Right lobe of liver (tissue), 6 donors: ENCODE results near the gene STPG3. TPM values are rescaled to one million over a fixed set of nuclear protein-coding genes. Genes with fewer than 3 reads are reported as not detected.

Source experiments
- ATAC-seq, 4 donors: fragments of 200-7000 bp; cut with Tn5 transposase; one replicate each; pipeline ENCODE4 v1.9.1; 2020; ENCODE audit warnings: mild to moderate bottlenecking in 4 of 4, moderate library complexity in 4 of 4
- DNase-seq, 3 donors: peaks; one replicate each; pipeline ENCODE4 v3.0.0-alpha.2; 2020
- H3K27ac ChIP-seq, 3 donors: fragments of 200-600 bp; one replicate each; pipeline ENCODE4 v1.8.0; 2022
- H3K27me3 ChIP-seq, 2 donors: fragments of 200-600 bp; one replicate each; pipeline ENCODE4 v1.8.0; 2022
- H3K36me3 ChIP-seq, 4 donors: fragments of 200-600 bp; sonication (generic) in 1 of 4; one replicate each; pipeline versions ENCODE4 v1.5.1 to v1.8.0; 2017 to 2022; ENCODE audit warnings: control low read depth in 1 of 4
- H3K4me1 ChIP-seq, 4 donors: fragments of 200-600 bp; sonication (generic) in 1 of 4; one replicate each; pipeline versions ENCODE4 v1.5.1 to v1.8.0; 2017 to 2022; ENCODE audit warnings: control low read depth in 1 of 4
- H3K4me3 ChIP-seq, 3 donors: fragments of 200-600 bp; one replicate each; pipeline ENCODE4 v1.8.0; 2022
- H3K9me3 ChIP-seq, 4 donors: fragments of 200-600 bp; sonication (generic) in 1 of 4; one replicate each; pipeline versions ENCODE4 v1.5.1 to v1.8.0; 2017 to 2022; ENCODE audit warnings: control low read depth in 1 of 4
- POLR2A ChIP-seq: fragments of 450-650 bp; IDR thresholded peaks from one replicate; pipeline ENCODE4 v1.6.1; 2017; ENCODE audit warnings: antibody characterized with exemption, mild to moderate bottlenecking
- WGBS: methylation state at CpG from one replicate; pipeline ENCODE4 v1.1.6; 2018; ENCODE audit warnings: low coverage, low lambda C conversion rate; ENCODE audit not compliant: insufficient coverage; ENCODE audit errors: missing lambda C conversion rate; 5-methylcytosine and 5-hydroxymethylcytosine counted together
- intact Hi-C, 2 donors: fragments of 100-400 bp; cut with DNase I; formaldehyde crosslinking; loops; one replicate each; pipeline versions ENCODE4 v1.11.2 to v1.14.1; 2022
- total RNA-seq, 6 experiments: library from RNA; depleted of rRNA in 2 of 6; stranded (reverse); fragments of >200 nt in 2 of 6; fragmentation: NEBNext Ultra II Directional in 3 of 6; extraction: Animal tissue kit (Norgen Biotek cat#: 25700) in 3 of 6; gene quantifications; one replicate each; pipeline versions ENCODE4 v1.1.0 to v1.2.4, GENCODE V29; 2016 to 2023
- TF ChIP-seq, protein P1 (sequence below), 4 donors: fragments of 200-600 bp in 3 of 4; fragments of 450-650 bp in 1 of 4; IDR thresholded peaks; one replicate each; pipeline versions ENCODE4 v1.5.1 to v1.8.0; 2016 to 2022; ENCODE audit warnings: antibody characterized with exemption in 4 of 4, mild to moderate bottlenecking in 2 of 4
- donor health status: DM: no; HTN: yes; CAD: no.
- donor health status: DM: no; HTN: no; CAD: no.
- donor health status: DM: no; HTN: no; CAD: no.
- donor health status: DM: no; HTN: yes; CAD: no.
- donor health status: DM: no; HTN: yes; CAD: no.

STPG3 gene
- total RNA-seq, 6 experiments from 2014 or later: not detected

DNA sequence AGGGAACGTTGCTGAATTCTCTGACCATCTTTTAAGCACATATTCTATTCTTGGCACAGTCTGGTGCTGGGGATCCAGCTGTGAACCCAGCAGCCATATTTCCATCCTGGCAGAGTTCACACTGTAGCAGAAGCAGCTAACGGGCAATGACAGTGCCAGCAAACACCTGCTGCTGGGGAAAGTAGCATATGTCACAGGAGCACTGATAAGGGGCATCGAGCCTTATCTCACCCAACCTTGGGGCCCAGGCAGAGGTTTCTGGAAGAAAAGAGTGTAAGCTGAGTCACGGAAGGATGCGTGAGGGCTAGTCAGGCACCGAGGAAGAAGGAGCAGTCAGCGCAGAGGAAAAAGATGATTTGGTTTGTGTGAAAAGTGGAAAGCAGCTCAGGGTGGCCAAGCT lies 44.5 kb upstream of the STPG3 start:
- H3K36me3 ChIP-seq: no peaks in the 10 kb centered on the region
- WGBS: 57% methylated on average over 4 of the region's 7 CpGs
- DNase-seq (no peak), ATAC-seq (no peak)
- intact Hi-C loops: no loop called here
- no peak overlapping the region for H3K27ac ChIP-seq
- no peaks in the 10 kb centered on the region for H3K27me3 ChIP-seq
- H3K4me1 ChIP-seq: peaks cover 0 to 43% (median 20%) of the 10 kb centered on the region in 4 donors
- H3K9me3 ChIP-seq: no peaks in the 10 kb centered on the region
- TF ChIP-seq, protein P1, sequence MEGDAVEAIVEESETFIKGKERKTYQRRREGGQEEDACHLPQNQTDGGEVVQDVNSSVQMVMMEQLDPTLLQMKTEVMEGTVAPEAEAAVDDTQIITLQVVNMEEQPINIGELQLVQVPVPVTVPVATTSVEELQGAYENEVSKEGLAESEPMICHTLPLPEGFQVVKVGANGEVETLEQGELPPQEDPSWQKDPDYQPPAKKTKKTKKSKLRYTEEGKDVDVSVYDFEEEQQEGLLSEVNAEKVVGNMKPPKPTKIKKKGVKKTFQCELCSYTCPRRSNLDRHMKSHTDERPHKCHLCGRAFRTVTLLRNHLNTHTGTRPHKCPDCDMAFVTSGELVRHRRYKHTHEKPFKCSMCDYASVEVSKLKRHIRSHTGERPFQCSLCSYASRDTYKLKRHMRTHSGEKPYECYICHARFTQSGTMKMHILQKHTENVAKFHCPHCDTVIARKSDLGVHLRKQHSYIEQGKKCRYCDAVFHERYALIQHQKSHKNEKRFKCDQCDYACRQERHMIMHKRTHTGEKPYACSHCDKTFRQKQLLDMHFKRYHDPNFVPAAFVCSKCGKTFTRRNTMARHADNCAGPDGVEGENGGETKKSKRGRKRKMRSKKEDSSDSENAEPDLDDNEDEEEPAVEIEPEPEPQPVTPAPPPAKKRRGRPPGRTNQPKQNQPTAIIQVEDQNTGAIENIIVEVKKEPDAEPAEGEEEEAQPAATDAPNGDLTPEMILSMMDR (IDR thresholded peaks at IDR 0.05): no peak
- no peak for TF ChIP-seq POLR2A
- H3K4me3 ChIP-seq: peak overlapping the region in 1 of 3 donors; percentile 99

DNA sequence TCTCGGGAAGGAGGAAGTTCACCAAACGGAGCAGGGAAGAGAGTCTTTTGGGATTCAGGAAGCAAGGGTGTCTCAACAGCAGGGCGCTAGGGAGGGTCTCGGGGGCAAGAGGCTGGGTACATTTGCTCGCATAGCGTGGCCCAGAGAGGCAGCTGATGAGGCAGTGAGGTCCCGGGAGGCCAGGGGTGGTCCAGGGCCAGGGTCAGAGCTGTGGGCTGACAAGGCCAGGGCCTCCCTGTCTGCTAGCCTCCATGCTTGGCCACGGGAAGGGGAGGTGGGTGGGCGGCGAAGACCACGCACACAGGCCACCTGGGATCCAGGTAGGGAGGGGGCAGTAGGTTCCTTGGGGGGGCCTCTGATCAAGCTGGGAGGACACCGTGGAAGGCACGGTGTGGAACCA lies 39.6 kb upstream of the STPG3 start:
- Histone ChIP-seq H3K36me3 (no peaks in the 10 kb centered on the region), H3K4me1 (peaks cover 0 to 4% (median under 1%) of the 10 kb centered on the region in 4 donors), H3K27me3 (no peaks in the 10 kb centered on the region), H3K9me3 (no peaks in the 10 kb centered on the region), H3K4me3 (no peak overlapping the region), H3K27ac (no peak overlapping the region)
- DNase-seq (no peak), ATAC-seq (no peak)
- TF ChIP-seq, protein P1 (IDR thresholded peaks at IDR 0.05): no peak
- no peak for TF ChIP-seq POLR2A
- 63% methylated on average over 6 of the region's 13 CpGs for WGBS
- intact Hi-C loops: no loop called here

DNA sequence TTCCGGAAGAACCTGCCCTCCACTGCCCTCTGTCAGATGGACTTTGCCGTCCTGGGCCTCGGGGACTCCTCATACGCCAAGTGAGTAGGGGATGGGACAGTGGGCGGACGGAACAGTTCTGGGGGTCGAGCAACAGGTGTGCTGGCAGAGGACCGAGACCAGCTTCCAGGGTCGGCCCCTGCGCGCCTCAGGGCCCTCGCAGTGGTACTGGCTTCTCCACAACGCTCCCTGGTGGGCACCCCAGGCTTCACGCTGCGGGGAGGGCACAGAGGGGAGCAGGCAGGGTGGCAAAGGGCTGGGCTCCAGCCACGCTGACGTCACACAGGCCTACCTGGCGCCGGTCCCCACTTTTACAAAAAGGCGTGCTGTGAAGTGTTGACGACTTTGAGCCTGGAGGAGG lies 38.6 kb upstream of the STPG3 start:
- Histone ChIP-seq H3K36me3 (no peaks in the 10 kb centered on the region), H3K27ac (no peak overlapping the region), H3K27me3 (no peaks in the 10 kb centered on the region), H3K4me1 (no peaks in the 10 kb centered on the region), H3K9me3 (no peaks in the 10 kb centered on the region), H3K4me3 (no peak overlapping the region)
- no peak for ATAC-seq
- intact Hi-C loops: no loop called here
- no CpG with 5 or more reads among the region's 21 CpGs for WGBS
- no peak for DNase-seq
- TF ChIP-seq, protein P1 (IDR thresholded peaks at IDR 0.05): no peak
- TF ChIP-seq POLR2A: no peak

DNA sequence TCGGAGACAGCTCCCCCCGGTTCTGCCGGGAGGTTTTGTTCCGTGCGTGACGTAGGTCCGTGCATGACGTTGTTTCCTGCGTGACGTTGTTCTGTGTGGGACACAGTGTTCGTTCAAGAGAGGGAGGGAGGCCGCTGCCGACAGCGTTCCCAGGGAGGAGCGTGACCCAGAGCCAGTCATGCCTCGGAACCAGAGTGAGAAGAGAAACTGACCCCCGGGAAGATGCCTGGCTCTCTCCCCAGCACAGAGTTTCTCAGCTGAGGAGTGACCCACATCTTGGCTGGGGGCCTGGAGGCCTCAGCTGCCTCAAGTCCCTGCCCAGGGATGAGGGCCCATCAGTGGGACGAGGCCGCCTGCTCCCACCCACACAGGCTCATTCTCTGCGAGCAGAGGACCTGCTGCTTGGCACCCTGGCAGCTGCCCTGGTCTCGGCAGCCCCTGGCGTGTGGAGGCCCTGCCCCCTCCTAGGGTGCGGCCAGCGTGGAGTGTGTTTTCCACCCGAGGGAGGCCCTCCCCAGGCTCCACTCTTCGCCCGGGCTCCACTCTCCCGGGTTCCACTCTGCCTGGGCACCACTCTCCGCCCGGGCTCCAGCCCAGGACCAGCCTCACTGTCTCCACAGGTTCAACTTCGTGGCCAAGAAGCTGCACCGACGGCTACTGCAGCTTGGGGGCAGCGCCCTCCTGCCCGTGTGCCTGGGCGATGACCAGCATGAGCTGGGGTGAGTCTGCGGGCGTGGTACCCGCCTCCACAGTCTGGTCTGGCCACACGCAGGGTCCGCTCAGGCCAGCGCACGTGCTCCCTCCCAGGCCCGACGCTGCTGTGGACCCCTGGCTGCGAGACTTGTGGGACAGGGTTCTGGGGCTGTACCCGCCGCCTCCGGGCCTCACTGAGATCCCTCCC lies 37.7 kb upstream of the STPG3 start:
- Histone ChIP-seq H3K4me3 (no peak overlapping the region), H3K27ac (no peak overlapping the region), H3K4me1 (no peaks in the 10 kb centered on the region), H3K27me3 (no peaks in the 10 kb centered on the region), H3K36me3 (no peaks in the 10 kb centered on the region), H3K9me3 (no peaks in the 10 kb centered on the region)
- 100% methylated on average over 3 of the region's 49 CpGs for WGBS
- intact Hi-C loops: no loop called here
- TF ChIP-seq, protein P1 (IDR thresholded peaks at IDR 0.05): peak in 1 of 4 donors; percentile 8
- TF ChIP-seq POLR2A: no peak
- DNase-seq (no peak), ATAC-seq (no peak)
